SU-DHL-6 (cell line): Measurements from ENCODE around the gene ATP8A1.

Source experiments
- CTCF ChIP-seq: fragments of 200-600 bp; sonication (generic); IDR thresholded peaks from one replicate; pipeline ENCODE4 v1.5.1; 2017; ENCODE audit warnings: antibody characterized with exemption, mild to moderate bottlenecking, low read length, moderate library complexity; ENCODE audit not compliant: insufficient read depth, poor library complexity, severe bottlenecking
- EZH2phosphoT487 ChIP-seq: fragments of 200-600 bp; sonication (generic), shearing (Covaris generic); conservative IDR thresholded peaks from 2 replicates; pipeline ENCODE4 v1.6.1; 2018; ENCODE audit warnings: mild to moderate bottlenecking, antibody characterized with exemption, low read length, moderate library complexity, mixed read lengths

- TF ChIP-seq CTCF (no peak), EZH2phosphoT487 (no peak)
Observed at GRCh38 chr4:42412251-42412650, 244.7 kb downstream of the ATP8A1 start.
